HCT116 (cell line): ENCODE results near the gene SLC25A3. TPM values are rescaled to one million over a fixed set of nuclear protein-coding genes. Genes with fewer than 3 reads are reported as not detected.
A peak's percentile ranks its signal among the peaks of the same experiment; 100 is the strongest.

Experiments
- ATAC-seq: fragments of 200-7000 bp; cut with Tn5 transposase; 2 replicates; pipeline ENCODE4 v1.9.1; 2020; ENCODE audit warnings: mild to moderate bottlenecking, moderate library complexity
- Bru-seq: library from RNA; stranded (reverse); fragments of 400-500 nt; gene quantifications from one replicate; lab custom pipeline; 2021; lab: Mats Ljungman, UMichigan
- BruChase-seq, 2 experiments: library from RNA; stranded (reverse); fragments of 400-500 nt; gene quantifications; one replicate each; lab custom pipeline; 2021; lab: Mats Ljungman, UMichigan
- BruUV-seq: library from RNA; stranded (reverse); fragments of 400-500 nt; replicated peaks from 2 replicates; lab custom pipeline; 2021; lab: Mats Ljungman, UMichigan
- CTCF ChIA-PET: fragments of 300-600 bp; sonication (Branson Sonifier 250); formaldehyde crosslinking; loops from one replicate; lab custom pipeline; 2021; ENCODE audit warnings: antibody characterized with exemption; lab: Charles Lee
- POLR2A ChIA-PET: fragments of 300-600, 350-600 bp; sonication (Branson Sonifier 250); formaldehyde crosslinking; loops from one replicate; lab custom pipeline; 2021; ENCODE audit warnings: antibody characterized with exemption; lab: Charles Lee
- RAD21 ChIA-PET, 2 experiments: fragments of 300-600 bp; sonication (Branson Sonifier 250); formaldehyde crosslinking; loops; one replicate each; lab custom pipeline; 2023; ENCODE audit warnings: low total read pairs in 2 of 2; ENCODE audit not compliant: uncharacterized antibody in 2 of 2, unreplicated experiment in 2 of 2, low non-redundant PET in 1 of 2; lab: Charles Lee
- DNase-seq: peaks from one replicate; pipeline ENCODE4 v3.0.0-alpha.2; 2010; ENCODE audit warnings: low read depth, low spot score
- H2AFZ ChIP-seq: fragments of 200-600 bp; shearing (Covaris generic), sonication (generic); 2 replicates; pipeline ENCODE4 v1.6.1; 2017; ENCODE audit warnings: low read depth, mixed run types, mixed read lengths, antibody characterized with exemption, low read length; ENCODE audit not compliant: poor library complexity, severe bottlenecking
- H3K27ac ChIP-seq: 2 replicates; pipeline ENCODE4 v1.5.1; 2012; ENCODE audit warnings: low read depth, low read length
- H3K27me3 ChIP-seq: fragments of 200-600 bp; sonication (generic); 2 replicates; pipeline ENCODE4 v1.6.1; 2016; ENCODE audit warnings: mixed run types, low read length, mixed read lengths; ENCODE audit not compliant: insufficient read depth
- H3K36me3 ChIP-seq, 2 experiments: fragments of 200-500 bp in 1 of 2; fragments of 200-600 bp in 1 of 2; sonication (Bioruptor generic) in 1 of 2; sonication (generic) in 1 of 2; 2 replicates each; pipeline versions ENCODE4 v1.5.1 to v1.6.1; 2014 to 2016; ENCODE audit warnings: low read length in 2 of 2, inconsistent platforms in 1 of 2, mixed read lengths in 1 of 2, mixed run types in 1 of 2; ENCODE audit not compliant: insufficient read depth in 2 of 2, control insufficient read depth in 1 of 2
- H3K4me1 ChIP-seq, 2 experiments: fragments of 200-600 bp in 1 of 2; sonication (generic) in 1 of 2; 2 replicates each; pipeline versions ENCODE4 v1.5.1 to v1.6.1; 2012 to 2017; ENCODE audit warnings: low read length in 2 of 2, inconsistent platforms in 1 of 2, mild to moderate bottlenecking in 1 of 2, mixed read lengths in 1 of 2, mixed run types in 1 of 2, moderate library complexity in 1 of 2; ENCODE audit not compliant: insufficient read depth in 2 of 2, control insufficient read depth in 1 of 2
- H3K4me2 ChIP-seq: fragments of 200-600 bp; sonication (generic); 2 replicates; pipeline ENCODE4 v1.6.1; 2017; ENCODE audit warnings: mixed run types, low read length, mixed read lengths
- H3K4me3 ChIP-seq, 2 experiments: fragments of 200-600 bp in 1 of 2; sonication (generic) in 1 of 2; replicated peaks in 1 of 2; 2 replicates each; pipeline ENCODE4 v1.5.1; 2011 to 2016; ENCODE audit warnings: low read length in 2 of 2, control low read depth in 1 of 2, low read depth in 1 of 2, mild to moderate bottlenecking in 1 of 2, mixed read lengths in 1 of 2, mixed run types in 1 of 2
- H3K79me2 ChIP-seq: fragments of 200-600 bp; sonication (generic); 2 replicates; pipeline ENCODE4 v1.6.1; 2017; ENCODE audit warnings: mild to moderate bottlenecking, mixed run types, low read length, moderate library complexity, mixed read lengths; ENCODE audit not compliant: insufficient read depth
- H3K9ac ChIP-seq: fragments of 200-600 bp; sonication (generic); 2 replicates; pipeline ENCODE4 v1.6.1; 2016; ENCODE audit warnings: low read length, mixed read lengths
- H3K9me2 ChIP-seq: fragments of 200-600 bp; sonication (generic), shearing (Covaris generic); 2 replicates; pipeline ENCODE4 v1.6.1; 2017; ENCODE audit warnings: mixed run types, mild to moderate bottlenecking, moderate library complexity; ENCODE audit not compliant: insufficient read depth
- H3K9me3 ChIP-seq, 2 experiments: fragments of 200-500 bp in 1 of 2; fragments of 200-600 bp in 1 of 2; sonication (Bioruptor generic) in 1 of 2; sonication (generic) in 1 of 2; 2 replicates each; pipeline ENCODE4 v1.6.1; 2014 to 2017; ENCODE audit warnings: low read length in 2 of 2, mixed read lengths in 2 of 2, inconsistent platforms in 1 of 2, low read depth in 1 of 2, mild to moderate bottlenecking in 1 of 2, mixed run types in 1 of 2, moderate library complexity in 1 of 2; ENCODE audit not compliant: control insufficient read depth in 1 of 2, insufficient read depth in 1 of 2
- H4K20me1 ChIP-seq: fragments of 200-600 bp; sonication (generic), shearing (Covaris generic); 2 replicates; pipeline ENCODE4 v1.6.1; 2017; ENCODE audit warnings: mixed run types, mild to moderate bottlenecking, moderate library complexity; ENCODE audit not compliant: insufficient read depth
- CBX3 ChIP-seq: IDR thresholded peaks from 2 replicates; pipeline ENCODE4 v1.6.1; 2012; ENCODE audit warnings: low read depth
- CEBPB ChIP-seq: IDR thresholded peaks from 2 replicates; pipeline ENCODE4 v1.6.1; 2012; ENCODE audit warnings: low read depth
- EGR1 ChIP-seq: IDR thresholded peaks from 2 replicates; pipeline ENCODE4 v1.6.1; 2012; ENCODE audit warnings: low read depth
- EZH2 ChIP-seq: fragments of 200-600 bp; sonication (generic); IDR thresholded peaks from 2 replicates; pipeline ENCODE4 v1.6.1; 2017; ENCODE audit warnings: antibody characterized with exemption, mixed run types
- EZH2phosphoT487 ChIP-seq: fragments of 200-600 bp; IDR thresholded peaks from 2 replicates; pipeline ENCODE4 v1.6.1; 2018; ENCODE audit warnings: antibody characterized with exemption, borderline replicate concordance
- JUND ChIP-seq: IDR thresholded peaks from 2 replicates; pipeline ENCODE4 v1.6.1; 2012
- POLR2AphosphoS5 ChIP-seq: IDR thresholded peaks from 2 replicates; pipeline ENCODE4 v1.6.1; 2011; ENCODE audit warnings: mild to moderate bottlenecking, low read depth, low read length, moderate library complexity
- SP1 ChIP-seq: IDR thresholded peaks from 2 replicates; pipeline ENCODE4 v1.6.1; 2012; ENCODE audit warnings: low read depth
- SRF ChIP-seq: IDR thresholded peaks from 2 replicates; pipeline ENCODE4 v1.6.1; 2012; ENCODE audit warnings: low read depth
- TCF7L2 ChIP-seq: IDR thresholded peaks from 2 replicates; pipeline ENCODE4 v1.7.0; 2011; ENCODE audit warnings: borderline replicate concordance, inconsistent platforms; ENCODE audit not compliant: insufficient read depth, insufficient read length; ENCODE audit errors: extremely low read depth
- YY1 ChIP-seq: IDR thresholded peaks from 2 replicates; pipeline ENCODE4 v1.6.1; 2011; ENCODE audit warnings: low read length, low read depth, moderate library complexity, mild to moderate bottlenecking; ENCODE audit not compliant: insufficient replicate concordance; ENCODE audit errors: extremely low read depth
- ZFX ChIP-seq: fragments of 450-650 bp; IDR thresholded peaks from 2 replicates; pipeline ENCODE4 v1.6.1; 2017
- ZNF274 ChIP-seq: fragments of 200-500 bp; sonication (Bioruptor generic); IDR thresholded peaks from 2 replicates; pipeline ENCODE4 v1.6.1; 2014; ENCODE audit warnings: mild to moderate bottlenecking, low read depth, low read length, inconsistent platforms
- intact Hi-C: fragments of 100-400 bp; cut with micrococcal nuclease; formaldehyde crosslinking; loops from 2 replicates; pipeline ENCODE4 v1.10.0; 2022
- long read RNA-seq: library from polyadenylated mRNA; unstranded; transcript quantifications from one replicate; pipeline ENCODE4 v2.0.0, GENCODE V29; 2021; ENCODE audit not compliant: unreplicated experiment
- polyA plus RNA-seq: library from polyadenylated mRNA; unstranded; fragments of >200 nt; gene quantifications from 2 replicates; pipeline ENCODE4 v1.2.1, GENCODE V29; 2012; ENCODE audit warnings: missing spikeins
- total RNA-seq: library from RNA; stranded (reverse); gene quantifications from one replicate; pipeline ENCODE4 v1.2.1, GENCODE V29; 2021; ENCODE audit not compliant: unreplicated experiment
- TF ChIP-seq, protein P1 (sequence below): IDR thresholded peaks from 2 replicates; pipeline ENCODE4 v1.6.1; 2012
- TF ChIP-seq, protein P2 (sequence below): IDR thresholded peaks from 2 replicates; pipeline ENCODE4 v1.6.1; 2012
- TF ChIP-seq, protein P3 (sequence below), 3 experiments: fragments of 200-600 bp in 1 of 3; sonication (generic) in 1 of 3; IDR thresholded peaks in 2 of 3; conservative IDR thresholded peaks in 1 of 3; 2 replicates each; pipeline ENCODE4 v1.5.1; 2012 to 2017; ENCODE audit warnings: low read depth in 2 of 3, low read length in 2 of 3, antibody characterized with exemption in 1 of 3, borderline replicate concordance in 1 of 3, control low read depth in 1 of 3, mild to moderate bottlenecking in 1 of 3, mixed read lengths in 1 of 3, mixed run types in 1 of 3, moderate library complexity in 1 of 3; ENCODE audit not compliant: insufficient read depth in 1 of 3
- TF ChIP-seq, protein P4 (sequence below): IDR thresholded peaks from 2 replicates; pipeline ENCODE4 v1.6.1; 2011; ENCODE audit warnings: mild to moderate bottlenecking, low read length, moderate library complexity; ENCODE audit not compliant: insufficient replicate concordance; ENCODE audit errors: extremely low read depth

Gene SLC25A3
- 927 TPM for total RNA-seq
- 672 and 706 TPM in 2 replicates for polyA plus RNA-seq
- percentile 98 among the genes with signal in this experiment for Bru-seq, nascent RNA
- percentile 99 among the genes with signal in this experiment for BruChase-seq, experiment 1, labeled RNA remaining after a 6-hour chase
- percentile 98 among the genes with signal in this experiment for BruChase-seq, experiment 2, labeled RNA remaining after a 2-hour chase
- long read RNA-seq, full-length matches to known transcripts = 713 of 758 reads
- long read RNA-seq, partial matches to known transcripts = 33 of 758 reads
- long read RNA-seq, other reads (novel, unspliced or antisense) = 12 of 758 reads

DNA sequence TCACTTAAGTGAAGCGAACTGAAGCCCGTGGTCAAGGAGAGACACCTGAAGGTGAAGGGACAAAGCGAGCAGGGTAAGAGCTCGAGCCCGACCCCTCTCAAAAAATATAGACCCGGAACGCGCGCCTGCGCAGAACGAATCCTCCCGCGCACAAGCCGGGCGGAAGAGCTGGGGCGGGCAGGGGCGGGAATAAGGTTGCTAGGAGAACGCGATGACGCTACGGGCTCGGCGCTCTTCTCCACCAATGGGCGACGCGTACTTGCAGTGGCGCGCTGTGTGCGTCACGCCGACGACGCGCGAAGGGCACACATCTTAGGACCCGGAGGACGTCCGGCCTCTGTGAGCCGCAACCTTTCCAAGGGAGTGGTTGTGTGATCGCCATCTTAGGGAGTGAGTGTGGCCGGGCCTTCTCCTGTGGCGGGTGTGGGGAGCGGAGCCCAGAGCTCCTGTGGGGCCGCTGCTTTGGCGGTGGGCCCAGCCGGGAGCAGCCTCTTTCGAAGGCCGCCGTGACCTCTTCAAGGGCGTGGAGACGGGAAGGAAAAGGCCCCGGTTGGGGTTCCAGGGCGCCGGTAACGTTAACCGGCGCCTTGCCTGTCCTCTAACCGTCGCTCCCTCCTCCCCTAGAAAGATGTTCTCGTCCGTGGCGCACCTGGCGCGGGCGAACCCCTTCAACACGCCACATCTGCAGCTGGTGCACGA lies at the start of gene SLC25A3:
Gene SLC25A3 (plus strand): TSS at position 336 of the 699 bp plus-strand sequence. CDS start 293 bp downstream, at position 629.
- ChIA-PET POLR2A (interaction anchor here (0.6 to 1.5 kb wide), 11 partner anchors 9 to 176 kb away, joined by 3 to 6 read pairs (median 4); no protein-coding TSS in a partner anchor), CTCF (interaction anchor here (1.0 to 3.4 kb wide), 3 partner anchors 18 to 27 kb away, joined by 3 to 18 read pairs (median 15); no protein-coding TSS in a partner anchor), RAD21 (interaction anchor here (0.7 to 1.0 kb wide), 3 partner anchors 27 to 405 kb away, joined by 3 to 4 read pairs (median 3); partner anchors contain the start of gene IKBIP (in 1 of the 2))
- peak within 1 kb of the TSS; percentile 92 for H3K4me2 ChIP-seq
- peaks cover 50% of the 10 kb centered on the region for H3K79me2 ChIP-seq
- H4K20me1 ChIP-seq = peaks cover 27% of the 10 kb centered on the region
- DNase-seq = peak; percentile 96
- intact Hi-C loops = loop anchor here (2.0 to 5.0 kb wide), 2 partner anchors 51 to 91 kb away; partner anchors contain the start of genes APAF1 and IKBIP
- BruUV-seq = no TSS peak
- peak within 1 kb of the TSS; percentile 100 for H3K9ac ChIP-seq
- H2AFZ ChIP-seq = peak within 1 kb of the TSS; percentile 11
- peak within 1 kb of the TSS; percentile 91 for H3K27ac ChIP-seq
- no peaks in the 10 kb centered on the region for H3K9me2 ChIP-seq
- peaks cover 15 to 26% of the 10 kb centered on the region in 2 experiments for H3K4me1 ChIP-seq
- peak within 1 kb of the TSS; percentile 99 to 100 for H3K4me3 ChIP-seq
- peaks cover 32 to 46% of the 10 kb centered on the region in 2 experiments for H3K36me3 ChIP-seq
- H3K27me3 ChIP-seq = no peaks in the 10 kb centered on the region
- peak; percentile 96 for ATAC-seq
- H3K9me3 ChIP-seq = no peaks in the 10 kb centered on the region
- no peak for TF ChIP-seq ZNF274
- TF ChIP-seq, protein P1, sequence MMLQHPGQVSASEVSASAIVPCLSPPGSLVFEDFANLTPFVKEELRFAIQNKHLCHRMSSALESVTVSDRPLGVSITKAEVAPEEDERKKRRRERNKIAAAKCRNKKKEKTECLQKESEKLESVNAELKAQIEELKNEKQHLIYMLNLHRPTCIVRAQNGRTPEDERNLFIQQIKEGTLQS = no peak
- TF ChIP-seq SP1 = peak; percentile 92
- no peak for TF ChIP-seq CEBPB
- TF ChIP-seq EZH2 = no peak
- peak; percentile 78 for TF ChIP-seq SRF
- TF ChIP-seq EZH2phosphoT487 = no peak
- TF ChIP-seq TCF7L2 = peak; percentile 66
- TF ChIP-seq, protein P2, sequence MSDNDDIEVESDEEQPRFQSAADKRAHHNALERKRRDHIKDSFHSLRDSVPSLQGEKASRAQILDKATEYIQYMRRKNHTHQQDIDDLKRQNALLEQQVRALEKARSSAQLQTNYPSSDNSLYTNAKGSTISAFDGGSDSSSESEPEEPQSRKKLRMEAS = peak; percentile 87
- TF ChIP-seq, protein P3, sequence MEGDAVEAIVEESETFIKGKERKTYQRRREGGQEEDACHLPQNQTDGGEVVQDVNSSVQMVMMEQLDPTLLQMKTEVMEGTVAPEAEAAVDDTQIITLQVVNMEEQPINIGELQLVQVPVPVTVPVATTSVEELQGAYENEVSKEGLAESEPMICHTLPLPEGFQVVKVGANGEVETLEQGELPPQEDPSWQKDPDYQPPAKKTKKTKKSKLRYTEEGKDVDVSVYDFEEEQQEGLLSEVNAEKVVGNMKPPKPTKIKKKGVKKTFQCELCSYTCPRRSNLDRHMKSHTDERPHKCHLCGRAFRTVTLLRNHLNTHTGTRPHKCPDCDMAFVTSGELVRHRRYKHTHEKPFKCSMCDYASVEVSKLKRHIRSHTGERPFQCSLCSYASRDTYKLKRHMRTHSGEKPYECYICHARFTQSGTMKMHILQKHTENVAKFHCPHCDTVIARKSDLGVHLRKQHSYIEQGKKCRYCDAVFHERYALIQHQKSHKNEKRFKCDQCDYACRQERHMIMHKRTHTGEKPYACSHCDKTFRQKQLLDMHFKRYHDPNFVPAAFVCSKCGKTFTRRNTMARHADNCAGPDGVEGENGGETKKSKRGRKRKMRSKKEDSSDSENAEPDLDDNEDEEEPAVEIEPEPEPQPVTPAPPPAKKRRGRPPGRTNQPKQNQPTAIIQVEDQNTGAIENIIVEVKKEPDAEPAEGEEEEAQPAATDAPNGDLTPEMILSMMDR (IDR thresholded peaks at IDR 0.05 in 2 of 3, conservative IDR thresholded peaks at IDR 0.05 in 1 of 3; ENCODE audit: borderline replicate concordance in 1 of 3, insufficient read depth in 1 of 3, low read depth in 2 of 3, low read length in 2 of 3) = no peak
- TF ChIP-seq POLR2AphosphoS5 = peak; percentile 100
- TF ChIP-seq, protein P4, sequence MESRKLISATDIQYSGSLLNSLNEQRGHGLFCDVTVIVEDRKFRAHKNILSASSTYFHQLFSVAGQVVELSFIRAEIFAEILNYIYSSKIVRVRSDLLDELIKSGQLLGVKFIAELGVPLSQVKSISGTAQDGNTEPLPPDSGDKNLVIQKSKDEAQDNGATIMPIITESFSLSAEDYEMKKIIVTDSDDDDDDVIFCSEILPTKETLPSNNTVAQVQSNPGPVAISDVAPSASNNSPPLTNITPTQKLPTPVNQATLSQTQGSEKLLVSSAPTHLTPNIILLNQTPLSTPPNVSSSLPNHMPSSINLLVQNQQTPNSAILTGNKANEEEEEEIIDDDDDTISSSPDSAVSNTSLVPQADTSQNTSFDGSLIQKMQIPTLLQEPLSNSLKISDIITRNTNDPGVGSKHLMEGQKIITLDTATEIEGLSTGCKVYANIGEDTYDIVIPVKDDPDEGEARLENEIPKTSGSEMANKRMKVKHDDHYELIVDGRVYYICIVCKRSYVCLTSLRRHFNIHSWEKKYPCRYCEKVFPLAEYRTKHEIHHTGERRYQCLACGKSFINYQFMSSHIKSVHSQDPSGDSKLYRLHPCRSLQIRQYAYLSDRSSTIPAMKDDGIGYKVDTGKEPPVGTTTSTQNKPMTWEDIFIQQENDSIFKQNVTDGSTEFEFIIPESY = peak; percentile 24
- peak; percentile 46; the same call in 1 of the 2 replicates for TF ChIP-seq EGR1
- TF ChIP-seq YY1 = peak; percentile 87
- no peak for TF ChIP-seq CBX3
- TF ChIP-seq JUND = no peak
- peak; percentile 95 for TF ChIP-seq ZFX
